Measurements from ENCODE around the gene SERINC3. TPM values are rescaled to one million over a fixed set of nuclear protein-coding genes. Genes with fewer than 3 reads are reported as not detected.

Gene SERINC3
- total and polyA plus RNA-seq, 2 donors (not counting 3 experiments of a cell fraction or from before 2014, with no cell fraction given) = 83.7 to 177 TPM

GRCh38 chr20:44501448-44501847 is 20.4 kb downstream of the SERINC3 start:
- dilution Hi-C loops (cut with MboI; ENCODE audit: extremely low pct_ligation_motif_present, low sequenced_read_pairs) (no loop called here), intact Hi-C loops (cut with micrococcal nuclease) (no loop called here)
- POLR2A ChIA-PET = no interaction called here
- H3K4me3 ChIP-seq (replicated peaks in 1 of 3; ENCODE audit: insufficient read depth in 1 of 3, low read depth in 1 of 3, low read length in 3 of 3) = no peak overlapping the region
- H3K4me1 ChIP-seq (ENCODE audit: control insufficient read depth, extremely low read depth, insufficient read depth, low read length) = no peaks in the 10 kb centered on the region
- H2AFZ ChIP-seq (ENCODE audit: low read depth, low read length) = no peak overlapping the region
- no peaks in the 10 kb centered on the region for H4K20me1 ChIP-seq (replicated peaks; ENCODE audit: control insufficient read depth, extremely low read depth, insufficient read depth, low read length)
- BruUV-seq (replicated peaks) = no TSS peak
- no peaks in the 10 kb centered on the region for H3K79me2 ChIP-seq (ENCODE audit: control insufficient read depth, insufficient read depth, low read length)
- H3K9me1 ChIP-seq (replicated peaks; ENCODE audit: control insufficient read depth, extremely low read depth, insufficient read depth, low read length) = no peaks in the 10 kb centered on the region
- H3K27ac ChIP-seq (ENCODE audit: insufficient read depth, low read depth, low read length) = no peak overlapping the region
- no peaks in the 10 kb centered on the region for H3K27me3 ChIP-seq (ENCODE audit: control insufficient read depth in 2 of 2, insufficient read depth in 2 of 2, low read length in 2 of 2)
- DNase-seq (ENCODE audit: low read depth, low spot score) = no peak
- no peak overlapping the region for H3K4me2 ChIP-seq (ENCODE audit: insufficient read depth, low read length)
- CTCF ChIA-PET = interaction anchor here (1.2 to 1.3 kb wide), 2 partner anchors 10 to 109 kb away, joined by 3 to 6 read pairs; no protein-coding TSS in a partner anchor
- H3K9ac ChIP-seq (replicated peaks; ENCODE audit: extremely low read depth, insufficient read depth, low read length) = no peak overlapping the region
- peaks cover 23 to 29% of the 10 kb centered on the region in 2 experiments for H3K36me3 ChIP-seq (ENCODE audit: control insufficient read depth in 2 of 2, extremely low read depth in 1 of 2, insufficient read depth in 2 of 2, low read length in 2 of 2)
- no peak for TF ChIP-seq POLR2A (IDR thresholded peaks at IDR 0.05; ENCODE audit: low read depth, low read length)
- no peak for FAIRE-seq
- H3K9me3 ChIP-seq (replicated peaks; ENCODE audit: control insufficient read depth, insufficient read depth, low read length) = no peaks in the 10 kb centered on the region

GRCh38 chr20:44500221-44500620 is 21.6 kb downstream of the SERINC3 start:
- H3K9me3 ChIP-seq (replicated peaks; ENCODE audit: control insufficient read depth, insufficient read depth, low read length) = no peaks in the 10 kb centered on the region
- dilution Hi-C loops (cut with MboI; ENCODE audit: extremely low pct_ligation_motif_present, low sequenced_read_pairs) = no loop called here
- ChIA-PET POLR2A (no interaction called here), CTCF (interaction anchor here (1.3 kb wide), 1 partner anchor 12 kb away, joined by 6 read pairs; no protein-coding TSS in a partner anchor)
- H3K9me1 ChIP-seq (replicated peaks; ENCODE audit: control insufficient read depth, extremely low read depth, insufficient read depth, low read length) = no peaks in the 10 kb centered on the region
- H3K27ac ChIP-seq (ENCODE audit: insufficient read depth, low read depth, low read length) = no peak overlapping the region
- no peak overlapping the region for H3K4me3 ChIP-seq (replicated peaks in 1 of 3; ENCODE audit: insufficient read depth in 1 of 3, low read depth in 1 of 3, low read length in 3 of 3)
- FAIRE-seq = no peak
- no peaks in the 10 kb centered on the region for H4K20me1 ChIP-seq (replicated peaks; ENCODE audit: control insufficient read depth, extremely low read depth, insufficient read depth, low read length)
- peaks cover 31 to 34% of the 10 kb centered on the region in 2 experiments for H3K36me3 ChIP-seq (ENCODE audit: control insufficient read depth in 2 of 2, extremely low read depth in 1 of 2, insufficient read depth in 2 of 2, low read length in 2 of 2)
- no peaks in the 10 kb centered on the region for H3K4me1 ChIP-seq (ENCODE audit: control insufficient read depth, extremely low read depth, insufficient read depth, low read length)
- no peak for DNase-seq (ENCODE audit: low read depth, low spot score)
- no peak overlapping the region for H3K9ac ChIP-seq (replicated peaks; ENCODE audit: extremely low read depth, insufficient read depth, low read length)
- TF ChIP-seq MYC (IDR thresholded peaks at IDR 0.05; ENCODE audit: low read depth, low read length) (no peak), EZH2 (IDR thresholded peaks at IDR 0.05; ENCODE audit: borderline replicate concordance, low read depth, low read length, severe bottlenecking) (no peak), POLR2A (IDR thresholded peaks at IDR 0.05; ENCODE audit: low read depth, low read length) (no peak), POLR2AphosphoS5 (IDR thresholded peaks at IDR 0.05; ENCODE audit: insufficient read depth, low read depth, low read length) (no peak), MAX (IDR thresholded peaks at IDR 0.05; ENCODE audit: insufficient read depth, insufficient read length) (no peak), JUN (IDR thresholded peaks at IDR 0.05; ENCODE audit: borderline replicate concordance, insufficient read depth, insufficient read length, low read depth) (no peak), CTCF (IDR thresholded peaks at IDR 0.05; ENCODE audit: extremely low read depth in 1 of 2, insufficient read depth in 1 of 2, low read depth in 1 of 2, low read length in 2 of 2) (no peak), FOS (IDR thresholded peaks at IDR 0.05; ENCODE audit: borderline replicate concordance, insufficient read depth, low read length) (no peak), GATA2 (IDR thresholded peaks at IDR 0.05; ENCODE audit: insufficient read depth, insufficient read length, low read depth, low read length) (no peak)
- intact Hi-C loops (cut with micrococcal nuclease) = no loop called here
- no TSS peak for BruUV-seq (replicated peaks)
- no peak overlapping the region for H2AFZ ChIP-seq (ENCODE audit: low read depth, low read length)
- no peak overlapping the region for H3K4me2 ChIP-seq (ENCODE audit: insufficient read depth, low read length)
- H3K79me2 ChIP-seq (ENCODE audit: control insufficient read depth, insufficient read depth, low read length) = no peaks in the 10 kb centered on the region
- no peaks in the 10 kb centered on the region for H3K27me3 ChIP-seq (ENCODE audit: control insufficient read depth in 2 of 2, insufficient read depth in 2 of 2, low read length in 2 of 2)

Data from endothelial cell of umbilical vein (primary cell).